HepG2 (cell line): ENCODE measurements around the gene FCHSD1. TPM values are rescaled to one million over a fixed set of nuclear protein-coding genes. Genes with fewer than 3 reads are reported as not detected.

Source experiments
- AGO2 ChIP-seq: fragments of 200-400 bp; formaldehyde crosslinking; optimal IDR thresholded peaks from 2 replicates; pipeline ENCODE3; 2017; ENCODE audit warnings: mild to moderate bottlenecking, low read depth, low read length, moderate library complexity
- ATF3 ChIP-seq: sonication (generic); formaldehyde crosslinking; IDR thresholded peaks from 2 replicates; pipeline ENCODE4 v1.4.0; 2020; ENCODE audit warnings: missing genetic modification reagents
- CREB1 ChIP-seq, 2 experiments: fragments of 450-650 bp in 1 of 2; IDR thresholded peaks; 2 replicates each; pipeline ENCODE4 v1.6.1; 2016 to 2017; ENCODE audit warnings: control low read depth in 1 of 2, mild to moderate bottlenecking in 1 of 2, missing compliant biosample characterization in 1 of 2, missing genetic modification characterization in 1 of 2
- EHMT2 ChIP-seq: fragments of 200-600 bp; sonication (generic); IDR thresholded peaks from 2 replicates; pipeline ENCODE4 v1.7.0; 2017; ENCODE audit warnings: antibody characterized with exemption, low read depth, low read length, borderline replicate concordance
- EP300 ChIP-seq, 3 experiments: sonication (generic) in 1 of 3; formaldehyde crosslinking in 1 of 3; IDR thresholded peaks; 2 replicates each; pipeline versions ENCODE4 v1.5.1 to v1.6.1; 2011 to 2020; ENCODE audit warnings: low read depth in 2 of 3, low read length in 2 of 3, borderline replicate concordance in 1 of 3, improper control_type of control experiment in 1 of 3, mild to moderate bottlenecking in 1 of 3, missing genetic modification reagents in 1 of 3, moderate library complexity in 1 of 3
- FOSL2 ChIP-seq: sonication (generic); formaldehyde crosslinking; IDR thresholded peaks from 2 replicates; pipeline ENCODE4 v1.4.0; 2020; ENCODE audit warnings: missing genetic modification reagents
- FOXA3 ChIP-seq: IDR thresholded peaks from 2 replicates; pipeline ENCODE4 v1.6.1; 2016; ENCODE audit warnings: missing genetic modification reagents, missing compliant biosample characterization
- FUBP1 ChIP-seq: sonication (generic); formaldehyde crosslinking; IDR thresholded peaks from 2 replicates; pipeline ENCODE4 v1.5.1; 2020; ENCODE audit warnings: missing genetic modification reagents, mild to moderate bottlenecking, borderline replicate concordance
- HNRNPK ChIP-seq: fragments of 200-400 bp; formaldehyde crosslinking; IDR thresholded peaks from 2 replicates; pipeline ENCODE4 v1.6.1; 2018; ENCODE audit warnings: low read length, low read depth, moderate library complexity, mild to moderate bottlenecking; ENCODE audit not compliant: poor library complexity, severe bottlenecking
- POLR2A ChIP-seq, 2 experiments: IDR thresholded peaks; 2 replicates each; pipeline ENCODE4 v1.6.1; 2011; ENCODE audit warnings: low read depth in 2 of 2, low read length in 2 of 2, mild to moderate bottlenecking in 1 of 2, moderate library complexity in 1 of 2; ENCODE audit not compliant: insufficient read depth in 1 of 2
- POLR2G ChIP-seq: fragments of 200-400 bp; formaldehyde crosslinking; IDR thresholded peaks from 2 replicates; pipeline ENCODE4 v1.6.1; 2018; ENCODE audit warnings: mild to moderate bottlenecking, low read depth, low read length, moderate library complexity
- SALL1 ChIP-seq: sonication (generic); formaldehyde crosslinking; IDR thresholded peaks from 2 replicates; pipeline ENCODE4 v1.8.0; 2022; ENCODE audit warnings: mild to moderate bottlenecking, missing genetic modification reagents
- SAP130 ChIP-seq: IDR thresholded peaks from 2 replicates; pipeline ENCODE4 v1.6.1; 2016; ENCODE audit warnings: low read depth
- TSC22D2 ChIP-seq: sonication (generic); formaldehyde crosslinking; IDR thresholded peaks from 2 replicates; pipeline ENCODE4 v1.5.1; 2020; ENCODE audit warnings: missing genetic modification reagents, mild to moderate bottlenecking, borderline replicate concordance
- U2AF1 ChIP-seq: fragments of 200-400 bp; formaldehyde crosslinking; optimal IDR thresholded peaks from 2 replicates; pipeline ENCODE3; 2017; ENCODE audit warnings: mild to moderate bottlenecking, low read depth, low read length
- ZBTB2 ChIP-seq: sonication (generic); formaldehyde crosslinking; IDR thresholded peaks from 2 replicates; pipeline ENCODE4 v1.8.0; 2022; ENCODE audit warnings: low read depth, missing genetic modification reagents
- ZIK1 ChIP-seq: sonication (generic); formaldehyde crosslinking; IDR thresholded peaks from 2 replicates; pipeline ENCODE4 v1.5.0; 2020; ENCODE audit warnings: mild to moderate bottlenecking, low read depth, missing genetic modification reagents, borderline replicate concordance
- ZNF138 ChIP-seq: sonication (generic); formaldehyde crosslinking; IDR thresholded peaks from 2 replicates; pipeline ENCODE4 v1.5.0; 2020; ENCODE audit warnings: mild to moderate bottlenecking, low read depth, missing genetic modification reagents
- ZNF766 ChIP-seq: sonication (generic); formaldehyde crosslinking; IDR thresholded peaks from 2 replicates; pipeline ENCODE4 v1.5.0; 2020; ENCODE audit warnings: missing genetic modification reagents, borderline replicate concordance
- ZNF776 ChIP-seq: sonication (generic); formaldehyde crosslinking; IDR thresholded peaks from 2 replicates; pipeline ENCODE4 v1.4.0; 2020; ENCODE audit warnings: mild to moderate bottlenecking, missing genetic modification reagents
- ZNF781 ChIP-seq: sonication (generic); formaldehyde crosslinking; IDR thresholded peaks from 2 replicates; pipeline ENCODE4 v1.5.1; 2020; ENCODE audit warnings: borderline replicate concordance, mild to moderate bottlenecking, missing genetic modification reagents; ENCODE audit errors: not compliant biosample characterization
- ZNF792 ChIP-seq: IDR thresholded peaks from 2 replicates; pipeline ENCODE4 v1.6.1; 2016
- ZSCAN21 ChIP-seq: sonication (generic); formaldehyde crosslinking; IDR thresholded peaks from 2 replicates; pipeline ENCODE4 v1.8.0; 2022; ENCODE audit warnings: mild to moderate bottlenecking, missing genetic modification reagents, moderate library complexity, borderline replicate concordance
- polyA plus RNA-seq, 8 experiments: library from polyadenylated mRNA; depleted of rRNA in 3 of 8; stranded (reverse) in 7 of 8; unstranded in 1 of 8; fragments of >200 nt; fragmentation: Illumina TruSeq in 4 of 8; extraction: Trizol in 4 of 8; gene quantifications; 2 replicates each; pipeline versions ENCODE4 v1.2.1 to v1.2.3, GENCODE V29; 2011 to 2016; ENCODE audit warnings: low read depth in 4 of 8, missing spikeins in 1 of 8, mixed read lengths in 1 of 8; ENCODE audit not compliant: insufficient read depth in 1 of 8
- total RNA-seq, 5 experiments: library from RNA; depleted of rRNA; stranded (reverse); fragments of >200 nt; fragmentation: Illumina TruSeq; extraction: Trizol; gene quantifications; 2 replicates each; pipeline ENCODE4 v1.2.3, GENCODE V29; 2016; ENCODE audit warnings: low read depth in 1 of 5
- TF ChIP-seq, protein P1 (sequence below): sonication (generic); formaldehyde crosslinking; IDR thresholded peaks from 2 replicates; pipeline ENCODE4 v1.5.0; 2020; ENCODE audit warnings: missing genetic modification reagents

Gene FCHSD1
- total and polyA plus RNA-seq, 2 of the 13 experiments (the other 11 are each of a cell fraction or from before 2014, with no cell fraction given), result 5.5 to 15.4 TPM

- TF ChIP-seq FUBP1 (CRISPR knock-in tag) (no peak), EHMT2 (no peak), ATF3 (CRISPR knock-in tag) (peak; percentile 46; the same call in 1 of the 2 replicates), TSC22D2 (no peak), AGO2 (no peak), FOSL2 (CRISPR knock-in tag) (peak; percentile 93), HNRNPK (no peak), ZNF138 (CRISPR knock-in tag) (no peak), ZNF781 (CRISPR knock-in tag) (no peak), ZSCAN21 (CRISPR knock-in tag) (no peak), FOXA3 (CRISPR knock-in tag) (peak; percentile 17; the same call in 1 of the 2 replicates), CREB1 (IDR thresholded peaks at IDR 0.05) (peak; percentile 43; the same call in 1 of the 2 replicates), CREB1 (CRISPR knock-in tag; IDR thresholded peaks at IDR 0.05) (no peak), POLR2G (no peak), SAP130 (CRISPR knock-in tag) (peak; percentile 29; the same call in 1 of the 2 replicates), ZIK1 (CRISPR knock-in tag) (no peak), EP300 (IDR thresholded peaks at IDR 0.05; ENCODE audit: low read depth in 2 of 2, low read length in 2 of 2) (peak in 1 of 2 experiments; percentile 25; a peak in 1 of 4 replicates), EP300 (CRISPR knock-in tag; IDR thresholded peaks at IDR 0.05; ENCODE audit: borderline replicate concordance) (no peak), ZNF792 (CRISPR knock-in tag) (no peak), POLR2A (IDR thresholded peaks at IDR 0.05; ENCODE audit: insufficient read depth in 1 of 2, low read depth in 2 of 2, low read length in 2 of 2) (no peak), ZBTB2 (CRISPR knock-in tag) (no peak), SALL1 (CRISPR knock-in tag) (0 out of 2 replicates have a peak, but pooled peaks have one; percentile 13), ZNF766 (no peak), U2AF1 (no peak), ZNF776 (CRISPR knock-in tag) (no peak)
- TF ChIP-seq, protein P1, sequence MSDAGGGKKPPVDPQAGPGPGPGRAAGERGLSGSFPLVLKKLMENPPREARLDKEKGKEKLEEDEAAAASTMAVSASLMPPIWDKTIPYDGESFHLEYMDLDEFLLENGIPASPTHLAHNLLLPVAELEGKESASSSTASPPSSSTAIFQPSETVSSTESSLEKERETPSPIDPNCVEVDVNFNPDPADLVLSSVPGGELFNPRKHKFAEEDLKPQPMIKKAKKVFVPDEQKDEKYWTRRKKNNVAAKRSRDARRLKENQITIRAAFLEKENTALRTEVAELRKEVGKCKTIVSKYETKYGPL, result no peak
These were observed 6.8 kb upstream of the FCHSD1 start (continued) for GRCh38 chr5:141657937-141658545.
